Kidney (tissue), 14 donors: ENCODE results near the gene PNCK. TPM values are rescaled to one million over a fixed set of nuclear protein-coding genes. Genes with fewer than 3 reads are reported as not detected.

ENCODE experiments used
- DNase-seq, 5 donors: peaks; one replicate each; pipeline ENCODE4 v3.0.0-alpha.2; 2013 to 2020
- FAIRE-seq: peaks from 2 replicates; lab custom pipeline; 2012; peaks lifted over from hg19 to GRCh38; lab: Jason Lieb, UNC
- H3K27ac ChIP-seq, 2 donors: one replicate each; pipeline ENCODE4 v1.7.0; 2013; ENCODE audit warnings: low read depth in 2 of 2, low read length in 2 of 2, inconsistent platforms in 1 of 2
- H3K27me3 ChIP-seq: one replicate; pipeline ENCODE4 v1.7.1; 2013; ENCODE audit warnings: low read length, inconsistent platforms; ENCODE audit not compliant: control insufficient read depth, insufficient read depth
- H3K36me3 ChIP-seq, 3 donors: one replicate each; pipeline versions ENCODE4 v1.7.0 to v1.7.1; 2013; ENCODE audit warnings: low read length in 3 of 3, control low read depth in 1 of 3, inconsistent platforms in 1 of 3; ENCODE audit not compliant: insufficient read depth in 3 of 3, control insufficient read depth in 2 of 3
- H3K4me1 ChIP-seq, 3 donors: one replicate each; pipeline versions ENCODE4 v1.7.0 to v1.7.1; 2013; ENCODE audit warnings: low read length in 3 of 3, inconsistent platforms in 1 of 3, low read depth in 1 of 3; ENCODE audit not compliant: control insufficient read depth in 2 of 3, insufficient read depth in 2 of 3
- H3K4me3 ChIP-seq, 3 donors: one replicate each; pipeline versions ENCODE4 v1.7.0 to v1.8.1; 2013; ENCODE audit warnings: low read length in 3 of 3, control low read depth in 1 of 3, inconsistent platforms in 1 of 3
- H3K9ac ChIP-seq, 3 donors: one replicate each; pipeline versions ENCODE4 v1.7.0 to v1.7.1; 2013; ENCODE audit warnings: low read length in 3 of 3, control low read depth in 1 of 3, inconsistent platforms in 1 of 3
- H3K9me3 ChIP-seq, 3 donors: one replicate each; pipeline versions ENCODE4 v1.7.0 to v1.7.1; 2013; ENCODE audit warnings: low read length in 3 of 3, control low read depth in 1 of 3, inconsistent platforms in 1 of 3; ENCODE audit not compliant: control insufficient read depth in 2 of 3, insufficient read depth in 1 of 3
- CTCF ChIP-seq: IDR thresholded peaks from 3 replicates; pipeline ENCODE4 v1.5.1; 2012; ENCODE audit warnings: mild to moderate bottlenecking, moderate library complexity, borderline replicate concordance; ENCODE audit not compliant: insufficient read depth; ENCODE audit errors: extremely low read depth
- intact Hi-C: fragments of 100-400 bp; cut with DNase I; formaldehyde crosslinking; loops from one replicate; pipeline ENCODE4 v1.11.1; 2022
- polyA plus RNA-seq: library from polyadenylated mRNA; stranded (reverse); fragments of 350-450 nt; fragmentation: Illumina TruSeq; extraction: RNeasy Lipid Tissue Mini Kit (QIAGEN cat#74804); gene quantifications from one replicate; pipeline ENCODE4 v1.2.3, GENCODE V29; 2014; ENCODE audit warnings: low read depth, low replicate concordance; ENCODE audit not compliant: insufficient read depth
- total RNA-seq: library from RNA; stranded (reverse); fragmentation: NEBNext Ultra II Directional; extraction: Animal tissue kit (Norgen Biotek cat#: 25700); gene quantifications from one replicate; pipeline ENCODE4 v1.2.1, GENCODE V29; 2021
- donor health status: control.
- donor health status: control.
- donor health status: control.
- donor health status: control.
- donor health status: control.
- donor health status: DM: yes; HTN: yes; CAD: no.
- donor health status: Normal renal cell carcinoma (clear cell type).

The PNCK gene
- total and polyA plus RNA-seq, 2 donors from 2014 or later: 1.5 to 5.5 TPM

DNA sequence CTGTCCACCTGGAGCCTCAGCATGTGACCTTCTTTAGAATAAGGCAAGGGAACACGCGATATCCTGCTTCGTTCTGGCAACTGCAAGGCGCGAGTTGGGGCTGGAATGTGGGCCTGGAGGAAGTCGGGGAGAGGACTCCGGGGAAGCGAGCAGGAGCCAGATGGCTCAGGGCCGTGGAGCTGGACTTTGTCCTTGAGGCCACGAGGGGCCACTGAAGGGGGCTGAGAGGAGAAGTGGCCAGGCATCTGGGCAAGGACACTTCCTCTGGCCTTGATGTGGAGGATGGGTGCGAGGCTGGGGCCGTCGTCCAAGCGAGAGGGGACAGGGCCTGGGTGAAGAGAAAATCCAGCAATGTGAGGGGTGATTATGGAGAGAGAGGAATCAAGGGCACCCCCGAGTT, 38.8 kb downstream of the PNCK start:
- DNase-seq (peak in 3 of 5 donors; percentile 40 to 56 (median 53)), FAIRE-seq (no peak)
- H3K9ac ChIP-seq: no peak overlapping the region
- H3K9me3 ChIP-seq: no peaks in the 10 kb centered on the region
- intact Hi-C loops: no loop called here
- H3K27ac ChIP-seq: no peak overlapping the region
- H3K27me3 ChIP-seq: no peaks in the 10 kb centered on the region
- H3K4me1 ChIP-seq: no peaks in the 10 kb centered on the region
- no peaks in the 10 kb centered on the region for H3K36me3 ChIP-seq
- no peak for TF ChIP-seq CTCF
- no peak overlapping the region for H3K4me3 ChIP-seq

DNA sequence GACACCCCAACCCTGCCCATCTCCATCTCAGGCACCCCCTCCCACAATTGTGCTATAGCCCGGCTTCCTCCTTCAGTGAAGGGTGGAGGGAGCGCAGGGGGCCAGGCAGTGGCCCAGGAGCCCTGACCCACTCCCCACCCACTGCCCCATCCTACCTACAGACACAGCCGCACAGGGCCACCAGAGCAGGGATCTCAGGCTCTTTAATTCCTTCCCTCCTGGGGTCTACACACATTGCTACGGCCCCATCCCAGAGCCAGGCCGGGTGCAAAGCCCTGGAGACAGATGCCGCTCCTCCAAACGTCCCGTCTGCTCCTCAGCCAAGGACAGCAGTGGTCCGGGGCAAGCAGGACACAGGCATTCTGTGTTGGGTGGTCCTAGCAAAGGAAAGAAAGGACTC, 39.4 kb downstream of the PNCK start:
- no peak for TF ChIP-seq CTCF
- no peaks in the 10 kb centered on the region for H3K27me3 ChIP-seq
- no peaks in the 10 kb centered on the region for H3K9me3 ChIP-seq
- H3K27ac ChIP-seq: no peak overlapping the region
- H3K4me1 ChIP-seq: no peaks in the 10 kb centered on the region
- intact Hi-C loops: no loop called here
- H3K36me3 ChIP-seq: no peaks in the 10 kb centered on the region
- H3K4me3 ChIP-seq: no peak overlapping the region
- DNase-seq (peak in 1 of 5 donors; percentile 22), FAIRE-seq (no peak)
- H3K9ac ChIP-seq: no peak overlapping the region

DNA sequence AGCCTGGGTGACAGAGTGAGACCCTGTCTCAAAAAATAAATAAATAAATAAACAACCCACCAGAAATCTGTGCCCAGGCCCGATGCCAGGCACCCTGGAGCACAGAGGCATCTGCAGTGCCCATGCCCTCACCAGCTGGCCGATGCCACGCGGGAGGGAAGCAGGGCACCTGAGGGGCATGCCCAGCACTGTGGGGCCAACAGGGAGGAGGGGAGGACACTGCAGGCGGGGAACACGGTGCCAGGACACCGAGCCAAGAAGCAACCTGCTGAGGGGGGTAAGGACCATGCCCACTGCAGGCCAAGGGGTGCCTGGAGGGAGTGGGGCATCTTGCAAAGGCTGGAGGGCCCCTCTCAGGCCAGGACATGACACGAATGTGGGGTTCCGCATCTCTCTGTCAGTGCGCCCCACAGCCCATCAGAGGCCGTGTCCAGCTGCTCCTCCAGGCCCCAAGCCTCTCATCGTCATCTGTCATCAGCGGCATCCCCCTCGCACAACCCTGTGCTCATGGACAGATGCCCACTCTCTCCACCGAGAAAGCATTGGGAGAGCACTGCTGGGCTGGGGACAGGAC, 39.9 kb downstream of the PNCK start:
- no peaks in the 10 kb centered on the region for H3K27me3 ChIP-seq
- H3K9ac ChIP-seq: no peak overlapping the region
- no peaks in the 10 kb centered on the region for H3K9me3 ChIP-seq
- intact Hi-C loops: no loop called here
- H3K27ac ChIP-seq: no peak overlapping the region
- H3K4me3 ChIP-seq: no peak overlapping the region
- DNase-seq (peak in 1 of 5 donors; percentile 51), FAIRE-seq (no peak)
- TF ChIP-seq CTCF: no peak
- H3K4me1 ChIP-seq: no peaks in the 10 kb centered on the region
- H3K36me3 ChIP-seq: no peaks in the 10 kb centered on the region

- intact Hi-C loops: no loop called here
- no peaks in the 10 kb centered on the region for H3K4me1 ChIP-seq
- no peaks in the 10 kb centered on the region for H3K36me3 ChIP-seq
- DNase-seq (peak in 1 of 5 donors; percentile 53), FAIRE-seq (no peak)
- no peak overlapping the region for H3K27ac ChIP-seq
- no peak overlapping the region for H3K9ac ChIP-seq
- no peak overlapping the region for H3K4me3 ChIP-seq
- no peaks in the 10 kb centered on the region for H3K27me3 ChIP-seq
- TF ChIP-seq CTCF: no peak
- H3K9me3 ChIP-seq: no peaks in the 10 kb centered on the region
Measured at GRCh38 chrX:153633048-153633447, 40.6 kb downstream of the PNCK start.
